ENCODE measurements around the gene KRT16.
"Not testable (repeated sequence)": the region's sequence is repeated elsewhere in the genome, so short reads cannot be mapped to it uniquely, and the experiment has no call there.

Gene KRT16

GRCh38 chr17:41612376-41613160 lies at the start of gene KRT16:
Gene KRT16, minus strand, starts transcription at chr17:41612767. Its CDS starts 79 bp downstream, at chr17:41612688.
- DNase-seq (ENCODE audit: low read depth in 2 of 2): not testable (repeated sequence)

GRCh38 chr17:41660221-41660711 lies 47.7 kb upstream of the KRT16 start:
- no peak for DNase-seq (ENCODE audit: low read depth in 2 of 2)

- no peak for DNase-seq (ENCODE audit: low read depth in 2 of 2)
Measured at GRCh38 chr17:41659427-41660212, 47.1 kb upstream of the KRT16 start.

GRCh38 chr17:41658846-41659245 lies 46.3 kb upstream of the KRT16 start:
- no peak for DNase-seq (ENCODE audit: low read depth in 2 of 2)

- no peak for DNase-seq (ENCODE audit: low read depth in 2 of 2)
Measured at GRCh38 chr17:41657936-41658335, 45.4 kb upstream of the KRT16 start.

- DNase-seq (ENCODE audit: low read depth in 2 of 2): no peak
Measured at GRCh38 chr17:41657176-41657754, 44.7 kb upstream of the KRT16 start.

GRCh38 chr17:41656249-41657023 lies 43.9 kb upstream of the KRT16 start:
- DNase-seq (ENCODE audit: low read depth in 2 of 2): no peak

GRCh38 chr17:41655611-41656111 lies 43.1 kb upstream of the KRT16 start:
- no peak for DNase-seq (ENCODE audit: low read depth in 2 of 2)

GRCh38 chr17:41654678-41655607 lies 42.4 kb upstream of the KRT16 start:
- no peak for DNase-seq (ENCODE audit: low read depth in 2 of 2)

- no peak for DNase-seq (ENCODE audit: low read depth in 2 of 2)
Measured at GRCh38 chr17:41653892-41654677, 41.5 kb upstream of the KRT16 start.

- no peak for DNase-seq (ENCODE audit: low read depth in 2 of 2)
Measured at GRCh38 chr17:41653421-41653820, 40.9 kb upstream of the KRT16 start.

GRCh38 chr17:41652461-41652970 lies 39.9 kb upstream of the KRT16 start:
- no peak for DNase-seq (ENCODE audit: low read depth in 2 of 2)

- no peak for DNase-seq (ENCODE audit: low read depth in 2 of 2)
Measured at GRCh38 chr17:41651625-41652460, 39.3 kb upstream of the KRT16 start.

GRCh38 chr17:41650794-41651624 lies 38.4 kb upstream of the KRT16 start:
- no peak for DNase-seq (ENCODE audit: low read depth in 2 of 2)

- DNase-seq (ENCODE audit: low read depth in 2 of 2): no peak
Measured at GRCh38 chr17:41649923-41650519, 37.5 kb upstream of the KRT16 start.

- DNase-seq (ENCODE audit: low read depth in 2 of 2): peak; percentile 71 to 77
Measured at GRCh38 chr17:41648411-41649195, 36.0 kb upstream of the KRT16 start.

All from stimulated activated CD8-positive, alpha-beta memory T cell treated with anti-CD3 and anti-CD28 coated beads, Interleukin-7, amount 100 ng/mL, for 1 hour (primary cell).